ENCODE data around the gene VAT1L.

VAT1L gene

GRCh38 chr16:77962689-77963088, 174.3 kb downstream of the VAT1L start:
- no peak for TF ChIP-seq CTCF (IDR thresholded peaks at IDR 0.05; ENCODE audit: poor library complexity, severe bottlenecking)
- no peaks in the 10 kb centered on the region for H3K4me1 ChIP-seq (ENCODE audit: insufficient read depth, poor library complexity, severe bottlenecking)
- ATAC-seq (ENCODE audit: low read depth) (no peak), DNase-seq (ENCODE audit: low spot score) (no peak)
- peaks cover 23% of the 10 kb centered on the region for H3K27me3 ChIP-seq (ENCODE audit: insufficient read depth, poor library complexity, severe bottlenecking)
- H3K4me3 ChIP-seq (ENCODE audit: severe bottlenecking), result no peak overlapping the region
- H3K36me3 ChIP-seq (ENCODE audit: low read depth), result no peaks in the 10 kb centered on the region
- no peaks in the 10 kb centered on the region for H3K9me3 ChIP-seq (ENCODE audit: severe bottlenecking)
- H3K27ac ChIP-seq (ENCODE audit: poor library complexity, severe bottlenecking), result no peak overlapping the region

GRCh38 chr16:77963185-77964044, 175.1 kb downstream of the VAT1L start:
- peaks cover 23% of the 10 kb centered on the region for H3K27me3 ChIP-seq (ENCODE audit: insufficient read depth, poor library complexity, severe bottlenecking)
- H3K27ac ChIP-seq (ENCODE audit: poor library complexity, severe bottlenecking), result no peak overlapping the region
- DNase-seq (ENCODE audit: low spot score) (no peak), ATAC-seq (ENCODE audit: low read depth) (no peak)
- no peaks in the 10 kb centered on the region for H3K4me1 ChIP-seq (ENCODE audit: insufficient read depth, poor library complexity, severe bottlenecking)
- no peak for TF ChIP-seq CTCF (IDR thresholded peaks at IDR 0.05; ENCODE audit: poor library complexity, severe bottlenecking)
- no peaks in the 10 kb centered on the region for H3K9me3 ChIP-seq (ENCODE audit: severe bottlenecking)
- H3K4me3 ChIP-seq (ENCODE audit: severe bottlenecking), result no peak overlapping the region
- no peaks in the 10 kb centered on the region for H3K36me3 ChIP-seq (ENCODE audit: low read depth)

GRCh38 chr16:77965346-77965745, 177.0 kb downstream of the VAT1L start:
- Histone ChIP-seq H3K4me3 (ENCODE audit: severe bottlenecking) (no peak overlapping the region), H3K27me3 (ENCODE audit: insufficient read depth, poor library complexity, severe bottlenecking) (peaks cover 23% of the 10 kb centered on the region), H3K9me3 (ENCODE audit: severe bottlenecking) (no peaks in the 10 kb centered on the region), H3K27ac (ENCODE audit: poor library complexity, severe bottlenecking) (no peak overlapping the region), H3K4me1 (ENCODE audit: insufficient read depth, poor library complexity, severe bottlenecking) (no peaks in the 10 kb centered on the region), H3K36me3 (ENCODE audit: low read depth) (no peaks in the 10 kb centered on the region)
- DNase-seq (ENCODE audit: low spot score), result no peak
- no peak for TF ChIP-seq CTCF (IDR thresholded peaks at IDR 0.05; ENCODE audit: poor library complexity, severe bottlenecking)
- ATAC-seq (ENCODE audit: low read depth), result no peak

GRCh38 chr16:77967054-77967904, 178.9 kb downstream of the VAT1L start:
- no peaks in the 10 kb centered on the region for H3K4me1 ChIP-seq (ENCODE audit: insufficient read depth, poor library complexity, severe bottlenecking)
- ATAC-seq (ENCODE audit: low read depth), result no peak

More at GRCh38 chr16:77967054-77967904, 178.9 kb downstream of the VAT1L start:
- no peak overlapping the region for H3K27ac ChIP-seq (ENCODE audit: poor library complexity, severe bottlenecking)
- DNase-seq (ENCODE audit: low spot score), result no peak
- H3K27me3 ChIP-seq (ENCODE audit: insufficient read depth, poor library complexity, severe bottlenecking), result peaks cover 26% of the 10 kb centered on the region
- H3K4me3 ChIP-seq (ENCODE audit: severe bottlenecking), result no peak overlapping the region
- no peaks in the 10 kb centered on the region for H3K9me3 ChIP-seq (ENCODE audit: severe bottlenecking)
- TF ChIP-seq CTCF (IDR thresholded peaks at IDR 0.05; ENCODE audit: poor library complexity, severe bottlenecking), result no peak
- H3K36me3 ChIP-seq (ENCODE audit: low read depth), result no peaks in the 10 kb centered on the region

All from RWPE2 (cell line).